HepG2 (cell line): ENCODE data around the gene UCP1. TPM values are rescaled to one million over a fixed set of nuclear protein-coding genes. Genes with fewer than 3 reads are reported as not detected.
A peak's percentile ranks its signal among the peaks of the same experiment; 100 is the strongest.

Source experiments
- FOXO1 ChIP-seq: sonication (generic); formaldehyde crosslinking; IDR thresholded peaks from 2 replicates; pipeline ENCODE4 v1.4.0; 2020; ENCODE audit warnings: missing genetic modification reagents
- HBP1 ChIP-seq: IDR thresholded peaks from 2 replicates; pipeline ENCODE4 v1.6.1; 2016; ENCODE audit warnings: low read depth, control low read depth
- HCFC1 ChIP-seq: fragments of 150-350 bp; IDR thresholded peaks from 2 replicates; pipeline ENCODE4 v1.6.1; 2014; ENCODE audit warnings: low read depth, low read length
- HDAC1 ChIP-seq: sonication (generic); formaldehyde crosslinking; IDR thresholded peaks from 2 replicates; pipeline ENCODE4 v1.5.1; 2020; ENCODE audit warnings: mild to moderate bottlenecking, missing genetic modification reagents
- HIVEP1 ChIP-seq: sonication (generic); formaldehyde crosslinking; IDR thresholded peaks from 2 replicates; pipeline ENCODE4 v1.4.0; 2020; ENCODE audit warnings: mild to moderate bottlenecking, missing genetic modification reagents
- HMG20B ChIP-seq: conservative IDR thresholded peaks from 2 replicates; pipeline ENCODE4 v1.6.1; 2016; ENCODE audit warnings: missing genetic modification reagents, missing compliant biosample characterization
- HNRNPLL ChIP-seq: fragments of 200-400 bp; formaldehyde crosslinking; IDR thresholded peaks from 2 replicates; pipeline ENCODE4 v1.6.1; 2017; ENCODE audit warnings: mild to moderate bottlenecking, low read depth, low read length; ENCODE audit not compliant: poor library complexity, severe bottlenecking
- ISX ChIP-seq: sonication (generic); formaldehyde crosslinking; conservative IDR thresholded peaks from 2 replicates; pipeline ENCODE4 v1.5.0; 2020; ENCODE audit warnings: missing genetic modification reagents
- KDM5A ChIP-seq: fragments of 200-600 bp; sonication (generic); IDR thresholded peaks from 2 replicates; pipeline ENCODE4 v1.7.0; 2018; ENCODE audit warnings: antibody characterized with exemption, mild to moderate bottlenecking, low read length, borderline replicate concordance
- MTA3 ChIP-seq: sonication (generic); formaldehyde crosslinking; IDR thresholded peaks from 2 replicates; pipeline ENCODE4 v1.4.0; 2020; ENCODE audit warnings: missing genetic modification reagents
- MTF2 ChIP-seq: sonication (generic); formaldehyde crosslinking; IDR thresholded peaks from 2 replicates; pipeline ENCODE4 v1.5.0; 2020; ENCODE audit warnings: missing genetic modification reagents, borderline replicate concordance
- NCOR1 ChIP-seq: fragments of 200-600 bp; sonication (generic); IDR thresholded peaks from 2 replicates; pipeline ENCODE4 v1.7.0; 2017; ENCODE audit warnings: antibody characterized with exemption, low read length, borderline replicate concordance
- TOPORS ChIP-seq: sonication (generic); formaldehyde crosslinking; IDR thresholded peaks from 2 replicates; pipeline ENCODE4 v1.8.0; 2023; ENCODE audit warnings: mild to moderate bottlenecking, missing genetic modification reagents
- U2AF1 ChIP-seq: fragments of 200-400 bp; formaldehyde crosslinking; optimal IDR thresholded peaks from 2 replicates; pipeline ENCODE3; 2017; ENCODE audit warnings: mild to moderate bottlenecking, low read depth, low read length
- ZBTB38 ChIP-seq: sonication (generic); formaldehyde crosslinking; IDR thresholded peaks from 2 replicates; pipeline ENCODE4 v1.5.1; 2020; ENCODE audit warnings: mild to moderate bottlenecking, missing genetic modification reagents
- ZNF260 ChIP-seq: sonication (generic); formaldehyde crosslinking; IDR thresholded peaks from 2 replicates; pipeline ENCODE4 v1.4.0; 2020; ENCODE audit warnings: missing genetic modification reagents, low read depth, mild to moderate bottlenecking, borderline replicate concordance
- ZNF354B ChIP-seq: sonication (generic); formaldehyde crosslinking; IDR thresholded peaks from 2 replicates; pipeline ENCODE4 v1.8.0; 2022; ENCODE audit warnings: mild to moderate bottlenecking, missing genetic modification reagents
- ZNF460 ChIP-seq: sonication (generic); formaldehyde crosslinking; IDR thresholded peaks from 2 replicates; pipeline ENCODE4 v1.5.1; 2020; ENCODE audit warnings: missing genetic modification reagents, mild to moderate bottlenecking, borderline replicate concordance
- ZNF605 ChIP-seq: sonication (generic); formaldehyde crosslinking; IDR thresholded peaks from 2 replicates; pipeline ENCODE4 v1.8.0; 2022; ENCODE audit warnings: mild to moderate bottlenecking, missing genetic modification reagents
- ZNF891 ChIP-seq: sonication (generic); formaldehyde crosslinking; IDR thresholded peaks from 2 replicates; pipeline ENCODE4 v1.5.0; 2020; ENCODE audit warnings: mild to moderate bottlenecking, missing genetic modification reagents
- ZSCAN9 ChIP-seq: IDR thresholded peaks from 2 replicates; pipeline ENCODE4 v1.6.1; 2016; ENCODE audit warnings: borderline replicate concordance
- polyA plus RNA-seq, 8 experiments: library from polyadenylated mRNA; depleted of rRNA in 3 of 8; stranded (reverse) in 7 of 8; unstranded in 1 of 8; fragments of >200 nt; fragmentation: Illumina TruSeq in 4 of 8; extraction: Trizol in 4 of 8; gene quantifications; 2 replicates each; pipeline versions ENCODE4 v1.2.1 to v1.2.3, GENCODE V29; 2011 to 2016; ENCODE audit warnings: low read depth in 4 of 8, missing spikeins in 1 of 8, mixed read lengths in 1 of 8; ENCODE audit not compliant: insufficient read depth in 1 of 8
- total RNA-seq, 5 experiments: library from RNA; depleted of rRNA; stranded (reverse); fragments of >200 nt; fragmentation: Illumina TruSeq; extraction: Trizol; gene quantifications; 2 replicates each; pipeline ENCODE4 v1.2.3, GENCODE V29; 2016; ENCODE audit warnings: low read depth in 1 of 5
- TF ChIP-seq, protein P1 (sequence below): sonication (generic); formaldehyde crosslinking; IDR thresholded peaks from 2 replicates; pipeline ENCODE4 v1.5.1; 2020; ENCODE audit warnings: mild to moderate bottlenecking, missing genetic modification reagents, borderline replicate concordance
- TF ChIP-seq, protein P2 (sequence below): sonication (generic); formaldehyde crosslinking; IDR thresholded peaks from 2 replicates; pipeline ENCODE4 v1.4.0; 2020; ENCODE audit warnings: missing genetic modification reagents
- TF ChIP-seq, protein P3 (sequence below): sonication (generic); formaldehyde crosslinking; IDR thresholded peaks from 2 replicates; pipeline ENCODE4 v1.5.0; 2020; ENCODE audit warnings: missing genetic modification reagents, mild to moderate bottlenecking, borderline replicate concordance

UCP1 gene
- total and polyA plus RNA-seq, 2 of the 13 experiments (the other 11 are each of a cell fraction or from before 2014, with no cell fraction given), result 0.11 TPM

DNA sequence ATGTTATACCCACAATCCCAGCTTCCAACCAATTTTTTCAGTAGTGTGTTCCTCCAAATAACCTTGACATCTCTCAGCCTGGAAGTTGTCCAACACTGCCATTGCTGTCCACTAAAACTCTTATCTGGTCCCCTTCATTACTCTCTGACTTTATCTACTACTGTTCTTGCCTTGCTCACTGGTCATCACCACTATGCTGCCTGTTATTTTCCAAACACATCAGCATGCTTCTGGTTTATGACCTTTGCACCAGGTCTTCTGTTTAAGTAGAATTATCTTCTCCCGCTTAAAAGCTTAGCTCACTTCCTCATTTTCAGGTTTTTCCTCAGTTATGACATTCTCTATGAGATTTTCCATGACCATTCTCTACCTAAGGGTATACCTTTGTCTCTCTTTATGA is 39.3 kb downstream of the UCP1 start (continued):
- TF ChIP-seq HNRNPLL (no peak), U2AF1 (no peak), ISX (CRISPR knock-in tag) (no peak), TOPORS (no peak), ZNF260 (CRISPR knock-in tag) (no peak), FOXO1 (CRISPR knock-in tag) (peak; percentile 31; the same call in 1 of the 2 replicates), MTA3 (CRISPR knock-in tag) (no peak), KDM5A (no peak), NCOR1 (no peak; the same call in 1 of the 2 replicates), HDAC1 (CRISPR knock-in tag) (no peak), HIVEP1 (CRISPR knock-in tag) (no peak), ZNF605 (CRISPR knock-in tag) (no peak), HCFC1 (no peak), ZBTB38 (CRISPR knock-in tag) (no peak), HMG20B (no peak), MTF2 (CRISPR knock-in tag) (no peak), ZNF354B (CRISPR knock-in tag) (no peak), ZNF460 (CRISPR knock-in tag) (no peak), ZNF891 (no peak), HBP1 (no peak), ZSCAN9 (CRISPR knock-in tag) (peak; percentile 76; the same call in 1 of the 2 replicates)
- TF ChIP-seq, protein P1, sequence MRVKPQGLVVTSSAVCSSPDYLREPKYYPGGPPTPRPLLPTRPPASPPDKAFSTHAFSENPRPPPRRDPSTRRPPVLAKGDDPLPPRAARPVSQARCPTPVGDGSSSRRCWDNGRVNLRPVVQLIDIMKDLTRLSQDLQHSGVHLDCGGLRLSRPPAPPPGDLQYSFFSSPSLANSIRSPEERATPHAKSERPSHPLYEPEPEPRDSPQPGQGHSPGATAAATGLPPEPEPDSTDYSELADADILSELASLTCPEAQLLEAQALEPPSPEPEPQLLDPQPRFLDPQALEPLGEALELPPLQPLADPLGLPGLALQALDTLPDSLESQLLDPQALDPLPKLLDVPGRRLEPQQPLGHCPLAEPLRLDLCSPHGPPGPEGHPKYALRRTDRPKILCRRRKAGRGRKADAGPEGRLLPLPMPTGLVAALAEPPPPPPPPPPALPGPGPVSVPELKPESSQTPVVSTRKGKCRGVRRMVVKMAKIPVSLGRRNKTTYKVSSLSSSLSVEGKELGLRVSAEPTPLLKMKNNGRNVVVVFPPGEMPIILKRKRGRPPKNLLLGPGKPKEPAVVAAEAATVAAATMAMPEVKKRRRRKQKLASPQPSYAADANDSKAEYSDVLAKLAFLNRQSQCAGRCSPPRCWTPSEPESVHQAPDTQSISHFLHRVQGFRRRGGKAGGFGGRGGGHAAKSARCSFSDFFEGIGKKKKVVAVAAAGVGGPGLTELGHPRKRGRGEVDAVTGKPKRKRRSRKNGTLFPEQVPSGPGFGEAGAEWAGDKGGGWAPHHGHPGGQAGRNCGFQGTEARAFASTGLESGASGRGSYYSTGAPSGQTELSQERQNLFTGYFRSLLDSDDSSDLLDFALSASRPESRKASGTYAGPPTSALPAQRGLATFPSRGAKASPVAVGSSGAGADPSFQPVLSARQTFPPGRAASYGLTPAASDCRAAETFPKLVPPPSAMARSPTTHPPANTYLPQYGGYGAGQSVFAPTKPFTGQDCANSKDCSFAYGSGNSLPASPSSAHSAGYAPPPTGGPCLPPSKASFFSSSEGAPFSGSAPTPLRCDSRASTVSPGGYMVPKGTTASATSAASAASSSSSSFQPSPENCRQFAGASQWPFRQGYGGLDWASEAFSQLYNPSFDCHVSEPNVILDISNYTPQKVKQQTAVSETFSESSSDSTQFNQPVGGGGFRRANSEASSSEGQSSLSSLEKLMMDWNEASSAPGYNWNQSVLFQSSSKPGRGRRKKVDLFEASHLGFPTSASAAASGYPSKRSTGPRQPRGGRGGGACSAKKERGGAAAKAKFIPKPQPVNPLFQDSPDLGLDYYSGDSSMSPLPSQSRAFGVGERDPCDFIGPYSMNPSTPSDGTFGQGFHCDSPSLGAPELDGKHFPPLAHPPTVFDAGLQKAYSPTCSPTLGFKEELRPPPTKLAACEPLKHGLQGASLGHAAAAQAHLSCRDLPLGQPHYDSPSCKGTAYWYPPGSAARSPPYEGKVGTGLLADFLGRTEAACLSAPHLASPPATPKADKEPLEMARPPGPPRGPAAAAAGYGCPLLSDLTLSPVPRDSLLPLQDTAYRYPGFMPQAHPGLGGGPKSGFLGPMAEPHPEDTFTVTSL (CRISPR knock-in tag), result peak; percentile 37; the same call in 1 of the 2 replicates
- TF ChIP-seq, protein P2, sequence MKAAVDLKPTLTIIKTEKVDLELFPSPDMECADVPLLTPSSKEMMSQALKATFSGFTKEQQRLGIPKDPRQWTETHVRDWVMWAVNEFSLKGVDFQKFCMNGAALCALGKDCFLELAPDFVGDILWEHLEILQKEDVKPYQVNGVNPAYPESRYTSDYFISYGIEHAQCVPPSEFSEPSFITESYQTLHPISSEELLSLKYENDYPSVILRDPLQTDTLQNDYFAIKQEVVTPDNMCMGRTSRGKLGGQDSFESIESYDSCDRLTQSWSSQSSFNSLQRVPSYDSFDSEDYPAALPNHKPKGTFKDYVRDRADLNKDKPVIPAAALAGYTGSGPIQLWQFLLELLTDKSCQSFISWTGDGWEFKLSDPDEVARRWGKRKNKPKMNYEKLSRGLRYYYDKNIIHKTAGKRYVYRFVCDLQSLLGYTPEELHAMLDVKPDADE (CRISPR knock-in tag), result no peak
- TF ChIP-seq, protein P3, sequence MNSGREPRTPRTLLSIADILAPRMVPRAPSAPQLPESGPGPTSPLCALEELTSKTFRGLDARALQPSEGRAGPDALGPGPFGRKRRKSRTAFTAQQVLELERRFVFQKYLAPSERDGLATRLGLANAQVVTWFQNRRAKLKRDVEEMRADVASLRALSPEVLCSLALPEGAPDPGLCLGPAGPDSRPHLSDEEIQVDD (CRISPR knock-in tag), result no peak
